ENCODE measurements around the gene NOC4L.
"Not testable (repeated sequence)": the region's sequence is repeated elsewhere in the genome, so short reads cannot be mapped to it uniquely, and the experiment has no call there.

GRCh38 chr12:132103072-132103471, 41.2 kb upstream of the NOC4L start:
- not testable (repeated sequence) for TF ChIP-seq CTCF, POLR2A, POLR2AphosphoS5 (IDR thresholded peaks at IDR 0.05)

Measured in breast epithelium (tissue), 3 donors.